ENCODE results near the gene JUN.

The JUN gene

GRCh38 chr1:58748666-58749065 lies 35.2 kb downstream of the JUN start:
- peaks cover 0 to 2% (median 0%) of the 10 kb centered on the region in 5 donors for H3K27me3 ChIP-seq (ENCODE audit: control insufficient read depth in 5 of 5, insufficient read depth in 4 of 5, low read length in 5 of 5)
- H3K4me3 ChIP-seq (ENCODE audit: low read depth in 1 of 5, low read length in 5 of 5) = no peak overlapping the region
- H3K9me3 ChIP-seq (ENCODE audit: control insufficient read depth in 5 of 5, low read length in 5 of 5) = no peaks in the 10 kb centered on the region
- no peak overlapping the region for H3K9ac ChIP-seq (ENCODE audit: low read length in 5 of 5)
- H3K36me3 ChIP-seq (ENCODE audit: control insufficient read depth in 5 of 5, insufficient read depth in 5 of 5, low read length in 5 of 5) = no peaks in the 10 kb centered on the region
- no peak overlapping the region for H3K27ac ChIP-seq (ENCODE audit: low read depth, low read length)
- peaks cover 0 to 6% (median 3%) of the 10 kb centered on the region in 5 donors for H3K4me1 ChIP-seq (ENCODE audit: control insufficient read depth in 5 of 5, insufficient read depth in 5 of 5, low read length in 5 of 5)

DNA sequence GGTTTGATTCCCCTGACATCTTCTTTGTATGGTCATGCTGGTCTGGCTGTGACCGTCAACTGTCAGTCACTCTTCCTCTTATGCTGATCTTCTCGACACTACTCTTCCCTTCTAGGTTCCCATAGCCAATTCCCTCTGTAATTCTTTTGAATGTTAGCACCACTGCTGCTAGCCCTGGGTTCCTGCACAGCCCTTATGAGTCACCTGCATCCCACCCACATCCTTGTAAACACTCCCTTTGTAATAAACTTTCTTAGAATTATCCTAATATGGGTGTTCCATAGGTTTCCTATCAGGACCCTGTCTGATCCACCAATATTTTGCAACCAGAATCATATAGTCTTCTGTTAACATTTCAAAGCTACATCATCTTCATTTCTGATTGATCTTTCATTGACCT lies 37.1 kb downstream of the JUN start:
- Histone ChIP-seq H3K27ac (ENCODE audit: low read depth, low read length) (no peak overlapping the region), H3K4me1 (ENCODE audit: control insufficient read depth in 5 of 5, insufficient read depth in 5 of 5, low read length in 5 of 5) (peaks cover 0 to 5% (median 0%) of the 10 kb centered on the region in 5 donors), H3K9ac (ENCODE audit: low read length in 5 of 5) (no peak overlapping the region), H3K36me3 (ENCODE audit: control insufficient read depth in 5 of 5, insufficient read depth in 5 of 5, low read length in 5 of 5) (no peaks in the 10 kb centered on the region), H3K27me3 (ENCODE audit: control insufficient read depth in 5 of 5, insufficient read depth in 4 of 5, low read length in 5 of 5) (peaks cover 0 to 2% (median 0%) of the 10 kb centered on the region in 5 donors), H3K9me3 (ENCODE audit: control insufficient read depth in 5 of 5, low read length in 5 of 5) (no peaks in the 10 kb centered on the region), H3K4me3 (ENCODE audit: low read depth in 1 of 5, low read length in 5 of 5) (no peak overlapping the region)

DNA sequence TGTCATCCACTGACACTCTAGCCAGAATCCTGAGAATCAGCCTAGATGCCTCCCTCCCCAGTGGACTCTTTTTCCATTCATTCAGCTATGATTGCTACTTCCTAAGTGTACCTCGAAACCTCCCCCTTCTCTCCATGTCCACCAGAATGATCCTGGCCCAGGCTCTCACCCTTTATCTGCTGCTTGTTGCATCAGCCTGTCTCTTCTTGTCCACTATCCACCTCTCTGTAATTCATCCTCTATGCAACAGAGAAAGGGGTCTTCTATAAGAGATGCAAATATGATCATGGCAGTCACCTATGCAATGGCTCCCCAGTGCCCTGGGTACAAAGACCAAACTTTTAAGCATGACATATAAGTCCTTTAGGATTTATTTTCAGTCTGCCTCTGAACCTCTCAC lies 37.7 kb downstream of the JUN start:
- H3K4me3 ChIP-seq (ENCODE audit: low read depth in 1 of 5, low read length in 5 of 5) = no peak overlapping the region
- peaks cover 0 to 5% (median 0%) of the 10 kb centered on the region in 5 donors for H3K4me1 ChIP-seq (ENCODE audit: control insufficient read depth in 5 of 5, insufficient read depth in 5 of 5, low read length in 5 of 5)
- H3K9ac ChIP-seq (ENCODE audit: low read length in 5 of 5) = no peak overlapping the region
- H3K27ac ChIP-seq (ENCODE audit: low read depth, low read length) = no peak overlapping the region
- H3K36me3 ChIP-seq (ENCODE audit: control insufficient read depth in 5 of 5, insufficient read depth in 5 of 5, low read length in 5 of 5) = no peaks in the 10 kb centered on the region
- peaks cover 0 to 2% (median 0%) of the 10 kb centered on the region in 5 donors for H3K27me3 ChIP-seq (ENCODE audit: control insufficient read depth in 5 of 5, insufficient read depth in 4 of 5, low read length in 5 of 5)
- no peaks in the 10 kb centered on the region for H3K9me3 ChIP-seq (ENCODE audit: control insufficient read depth in 5 of 5, low read length in 5 of 5)

DNA sequence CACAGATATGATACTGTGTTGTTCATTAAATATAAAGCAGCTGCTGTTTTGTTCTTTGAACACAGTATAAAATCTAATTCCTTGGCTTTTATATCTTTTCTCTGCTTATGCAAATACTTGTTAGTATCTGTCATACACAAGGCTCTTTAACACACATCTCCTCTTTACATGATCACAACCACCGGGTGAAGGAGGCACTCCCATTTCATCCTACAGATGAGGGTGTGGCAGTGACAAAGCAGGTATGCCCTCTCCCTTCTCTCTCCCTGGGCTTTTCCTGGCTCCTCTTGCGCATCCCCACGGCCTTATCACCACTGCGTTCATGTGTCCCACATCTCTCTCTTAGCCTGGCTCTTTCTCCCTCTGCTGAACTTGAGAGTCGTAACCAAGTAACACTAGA lies 38.2 kb downstream of the JUN start:
- Histone ChIP-seq H3K4me3 (ENCODE audit: low read depth in 1 of 5, low read length in 5 of 5) (no peak overlapping the region), H3K9ac (ENCODE audit: low read length in 5 of 5) (no peak overlapping the region), H3K27me3 (ENCODE audit: control insufficient read depth in 5 of 5, insufficient read depth in 4 of 5, low read length in 5 of 5) (peaks cover 0 to 2% (median 0%) of the 10 kb centered on the region in 5 donors), H3K27ac (ENCODE audit: low read depth, low read length) (no peak overlapping the region), H3K4me1 (ENCODE audit: control insufficient read depth in 5 of 5, insufficient read depth in 5 of 5, low read length in 5 of 5) (peaks cover 0 to 5% (median 0%) of the 10 kb centered on the region in 5 donors), H3K9me3 (ENCODE audit: control insufficient read depth in 5 of 5, low read length in 5 of 5) (no peaks in the 10 kb centered on the region), H3K36me3 (ENCODE audit: control insufficient read depth in 5 of 5, insufficient read depth in 5 of 5, low read length in 5 of 5) (no peaks in the 10 kb centered on the region)

DNA sequence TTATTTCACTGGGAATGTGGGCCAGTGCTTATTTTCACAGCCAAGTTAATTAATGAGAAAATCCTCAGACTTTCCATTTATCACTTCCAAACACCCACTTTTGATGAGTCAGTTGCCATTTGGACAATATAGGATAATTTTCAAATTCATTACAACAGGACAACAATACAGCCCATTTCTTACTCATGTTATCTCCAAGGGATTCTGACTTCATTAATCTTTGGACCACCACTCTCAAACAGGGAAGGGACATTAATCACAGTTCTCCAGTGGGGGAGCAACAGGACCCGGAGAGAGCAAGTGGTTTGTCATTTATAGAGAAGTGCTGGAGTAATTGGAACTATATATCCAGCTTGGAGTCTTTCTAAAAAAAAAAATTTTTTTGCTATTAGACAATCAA lies 38.7 kb downstream of the JUN start:
- H3K27me3 ChIP-seq (ENCODE audit: control insufficient read depth in 5 of 5, insufficient read depth in 4 of 5, low read length in 5 of 5) = peaks cover 0 to 2% (median 0%) of the 10 kb centered on the region in 5 donors
- no peak overlapping the region for H3K27ac ChIP-seq (ENCODE audit: low read depth, low read length)
- no peaks in the 10 kb centered on the region for H3K9me3 ChIP-seq (ENCODE audit: control insufficient read depth in 5 of 5, low read length in 5 of 5)
- no peaks in the 10 kb centered on the region for H3K36me3 ChIP-seq (ENCODE audit: control insufficient read depth in 5 of 5, insufficient read depth in 5 of 5, low read length in 5 of 5)
- H3K4me3 ChIP-seq (ENCODE audit: low read depth in 1 of 5, low read length in 5 of 5) = no peak overlapping the region
- peaks cover 0 to 5% (median 0%) of the 10 kb centered on the region in 5 donors for H3K4me1 ChIP-seq (ENCODE audit: control insufficient read depth in 5 of 5, insufficient read depth in 5 of 5, low read length in 5 of 5)
- H3K9ac ChIP-seq (ENCODE audit: low read length in 5 of 5) = no peak overlapping the region

DNA sequence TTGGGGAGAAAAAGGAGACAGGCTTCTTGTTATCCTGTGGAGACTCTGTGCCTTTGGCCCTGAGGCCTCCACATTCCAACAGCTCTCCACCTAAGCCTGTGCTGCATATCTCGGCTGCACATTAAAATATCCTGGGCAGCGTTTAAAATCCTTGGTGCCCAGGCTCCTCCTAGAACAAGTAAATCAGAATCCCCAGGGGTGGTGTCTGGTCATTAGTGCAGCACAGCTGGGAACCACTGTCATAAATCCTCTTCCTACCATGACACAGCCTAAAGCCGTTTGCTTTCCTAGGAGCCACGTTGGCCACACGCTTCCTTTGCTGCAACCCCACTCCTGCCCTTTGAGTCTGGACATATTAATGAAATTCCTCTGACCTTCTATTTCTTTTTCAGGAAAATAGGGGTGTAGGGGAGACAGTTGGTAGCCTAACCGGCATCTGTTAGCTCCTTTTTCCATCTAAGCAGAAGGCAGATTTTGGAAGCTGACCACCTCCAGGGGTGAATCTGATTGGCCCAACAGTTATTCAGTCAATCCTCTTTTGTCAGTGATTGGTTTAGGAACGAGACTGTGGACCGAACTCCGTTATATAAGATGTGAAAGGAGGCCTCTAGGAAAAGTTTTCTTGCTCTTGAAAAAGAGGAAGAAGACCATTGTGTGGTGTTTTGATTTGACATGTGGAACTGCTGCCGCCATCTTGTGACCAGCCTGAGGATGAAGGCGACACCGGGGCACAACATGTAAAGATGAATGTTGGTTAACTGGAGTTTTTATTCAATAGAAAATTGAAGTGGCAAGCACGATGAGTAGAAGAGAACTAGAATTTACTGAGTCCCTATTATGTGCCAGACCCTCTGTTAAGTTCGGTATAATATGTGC lies 41.9 kb downstream of the JUN start:
- Histone ChIP-seq H3K27me3 (ENCODE audit: control insufficient read depth in 5 of 5, insufficient read depth in 4 of 5, low read length in 5 of 5) (peaks cover 0 to 2% (median 0%) of the 10 kb centered on the region in 5 donors), H3K9ac (ENCODE audit: low read length in 5 of 5) (no peak overlapping the region), H3K4me1 (ENCODE audit: control insufficient read depth in 5 of 5, insufficient read depth in 5 of 5, low read length in 5 of 5) (peaks cover 0 to 9% (median 0%) of the 10 kb centered on the region in 5 donors), H3K27ac (ENCODE audit: low read depth, low read length) (no peak overlapping the region), H3K9me3 (ENCODE audit: control insufficient read depth in 5 of 5, low read length in 5 of 5) (no peaks in the 10 kb centered on the region), H3K4me3 (ENCODE audit: low read depth in 1 of 5, low read length in 5 of 5) (no peak overlapping the region), H3K36me3 (ENCODE audit: control insufficient read depth in 5 of 5, insufficient read depth in 5 of 5, low read length in 5 of 5) (no peaks in the 10 kb centered on the region)

- Histone ChIP-seq H3K27me3 (ENCODE audit: control insufficient read depth in 5 of 5, insufficient read depth in 4 of 5, low read length in 5 of 5) (peaks cover 0 to 2% (median 0%) of the 10 kb centered on the region in 5 donors), H3K27ac (ENCODE audit: low read depth, low read length) (no peak overlapping the region), H3K9ac (ENCODE audit: low read length in 5 of 5) (no peak overlapping the region), H3K4me3 (ENCODE audit: low read depth in 1 of 5, low read length in 5 of 5) (no peak overlapping the region), H3K4me1 (ENCODE audit: control insufficient read depth in 5 of 5, insufficient read depth in 5 of 5, low read length in 5 of 5) (peaks cover 0 to 9% (median 0%) of the 10 kb centered on the region in 5 donors), H3K36me3 (ENCODE audit: control insufficient read depth in 5 of 5, insufficient read depth in 5 of 5, low read length in 5 of 5) (no peaks in the 10 kb centered on the region), H3K9me3 (ENCODE audit: control insufficient read depth in 5 of 5, low read length in 5 of 5) (no peaks in the 10 kb centered on the region)
Observed at GRCh38 chr1:58739856-58740466, 43.9 kb downstream of the JUN start.

GRCh38 chr1:58738876-58739275 lies 45.0 kb downstream of the JUN start:
- Histone ChIP-seq H3K9ac (ENCODE audit: low read length in 5 of 5) (no peak overlapping the region), H3K4me3 (ENCODE audit: low read depth in 1 of 5, low read length in 5 of 5) (no peak overlapping the region), H3K4me1 (ENCODE audit: control insufficient read depth in 5 of 5, insufficient read depth in 5 of 5, low read length in 5 of 5) (peaks cover 0 to 9% (median 0%) of the 10 kb centered on the region in 5 donors), H3K36me3 (ENCODE audit: control insufficient read depth in 5 of 5, insufficient read depth in 5 of 5, low read length in 5 of 5) (no peaks in the 10 kb centered on the region), H3K27me3 (ENCODE audit: control insufficient read depth in 5 of 5, insufficient read depth in 4 of 5, low read length in 5 of 5) (no peaks in the 10 kb centered on the region), H3K9me3 (ENCODE audit: control insufficient read depth in 5 of 5, low read length in 5 of 5) (no peaks in the 10 kb centered on the region), H3K27ac (ENCODE audit: low read depth, low read length) (no peak overlapping the region)

GRCh38 chr1:58735586-58735985 lies 48.3 kb downstream of the JUN start:
- no peaks in the 10 kb centered on the region for H3K9me3 ChIP-seq (ENCODE audit: control insufficient read depth in 5 of 5, low read length in 5 of 5)
- peaks cover 0 to 9% (median 0%) of the 10 kb centered on the region in 5 donors for H3K4me1 ChIP-seq (ENCODE audit: control insufficient read depth in 5 of 5, insufficient read depth in 5 of 5, low read length in 5 of 5)
- no peaks in the 10 kb centered on the region for H3K27me3 ChIP-seq (ENCODE audit: control insufficient read depth in 5 of 5, insufficient read depth in 4 of 5, low read length in 5 of 5)
- no peak overlapping the region for H3K27ac ChIP-seq (ENCODE audit: low read depth, low read length)
- no peak overlapping the region for H3K9ac ChIP-seq (ENCODE audit: low read length in 5 of 5)
- no peaks in the 10 kb centered on the region for H3K36me3 ChIP-seq (ENCODE audit: control insufficient read depth in 5 of 5, insufficient read depth in 5 of 5, low read length in 5 of 5)
- H3K4me3 ChIP-seq (ENCODE audit: low read depth in 1 of 5, low read length in 5 of 5) = no peak overlapping the region

GRCh38 chr1:58734630-58735029 lies 49.2 kb downstream of the JUN start:
- Histone ChIP-seq H3K4me3 (ENCODE audit: low read depth in 1 of 5, low read length in 5 of 5) (no peak overlapping the region), H3K27ac (ENCODE audit: low read depth, low read length) (no peak overlapping the region), H3K9ac (ENCODE audit: low read length in 5 of 5) (no peak overlapping the region), H3K9me3 (ENCODE audit: control insufficient read depth in 5 of 5, low read length in 5 of 5) (no peaks in the 10 kb centered on the region), H3K27me3 (ENCODE audit: control insufficient read depth in 5 of 5, insufficient read depth in 4 of 5, low read length in 5 of 5) (no peaks in the 10 kb centered on the region), H3K36me3 (ENCODE audit: control insufficient read depth in 5 of 5, insufficient read depth in 5 of 5, low read length in 5 of 5) (no peaks in the 10 kb centered on the region), H3K4me1 (ENCODE audit: control insufficient read depth in 5 of 5, insufficient read depth in 5 of 5, low read length in 5 of 5) (peaks cover 0 to 7% (median 0%) of the 10 kb centered on the region in 5 donors)

All from subcutaneous abdominal adipose tissue (tissue), 5 donors.